IMR-90 (cell line): Measurements from ENCODE around the gene SEC24B.

ENCODE experiments used
- BHLHE40 ChIP-seq: fragments of 150-350 bp; IDR thresholded peaks from 2 replicates; pipeline ENCODE4 v1.6.1; 2016; ENCODE audit warnings: mild to moderate bottlenecking, low read depth, low read length
- CEBPB ChIP-seq: IDR thresholded peaks from 2 replicates; pipeline ENCODE4 v1.6.1; 2012; ENCODE audit warnings: low read depth, low read length, improper control_type of control experiment
- CHD1 ChIP-seq: IDR thresholded peaks from 2 replicates; pipeline ENCODE4 v1.6.1; 2012; ENCODE audit warnings: low read depth, low read length, improper control_type of control experiment
- MAFK ChIP-seq: IDR thresholded peaks from 2 replicates; pipeline ENCODE4 v1.6.1; 2012; ENCODE audit warnings: low read depth, low read length, improper control_type of control experiment
- MAZ ChIP-seq: IDR thresholded peaks from 2 replicates; pipeline ENCODE4 v1.6.1; 2012; ENCODE audit warnings: low read depth, mild to moderate bottlenecking, low read length, improper control_type of control experiment, moderate library complexity, borderline replicate concordance
- NFE2L2 ChIP-seq: fragments of 150-350 bp; IDR thresholded peaks from 2 replicates; pipeline ENCODE4 v1.6.1; 2016; ENCODE audit warnings: low read depth, mild to moderate bottlenecking, low read length
- POLR2A ChIP-seq: IDR thresholded peaks from 2 replicates; pipeline ENCODE4 v1.6.1; 2012; ENCODE audit warnings: mild to moderate bottlenecking, low read depth, low read length
- RAD21 ChIP-seq: IDR thresholded peaks from 2 replicates; pipeline ENCODE4 v1.6.1; 2012; ENCODE audit warnings: low read length, improper control_type of control experiment
- RCOR1 ChIP-seq: IDR thresholded peaks from 2 replicates; pipeline ENCODE4 v1.6.1; 2012; ENCODE audit warnings: mild to moderate bottlenecking, low read length, improper control_type of control experiment; ENCODE audit not compliant: insufficient replicate concordance
- RFX5 ChIP-seq: IDR thresholded peaks from 2 replicates; pipeline ENCODE4 v1.8.0; 2012; ENCODE audit warnings: low read depth, mild to moderate bottlenecking, low read length, moderate library complexity
- SMC3 ChIP-seq: fragments of 150-350 bp; IDR thresholded peaks from 2 replicates; pipeline ENCODE4 v1.6.1; 2016; ENCODE audit warnings: low read depth, mild to moderate bottlenecking, antibody characterized with exemption, low read length, moderate library complexity
- TF ChIP-seq, protein P1 (sequence below): conservative IDR thresholded peaks from 2 replicates; pipeline ENCODE4 v1.5.1; 2012; ENCODE audit warnings: mild to moderate bottlenecking, low read depth, low read length, improper control_type of control experiment
- TF ChIP-seq, protein P2 (sequence below): fragments of 150-350 bp; IDR thresholded peaks from 2 replicates; pipeline ENCODE4 v1.6.1; 2017; ENCODE audit warnings: mild to moderate bottlenecking, antibody characterized with exemption, low read length, low read depth

DNA sequence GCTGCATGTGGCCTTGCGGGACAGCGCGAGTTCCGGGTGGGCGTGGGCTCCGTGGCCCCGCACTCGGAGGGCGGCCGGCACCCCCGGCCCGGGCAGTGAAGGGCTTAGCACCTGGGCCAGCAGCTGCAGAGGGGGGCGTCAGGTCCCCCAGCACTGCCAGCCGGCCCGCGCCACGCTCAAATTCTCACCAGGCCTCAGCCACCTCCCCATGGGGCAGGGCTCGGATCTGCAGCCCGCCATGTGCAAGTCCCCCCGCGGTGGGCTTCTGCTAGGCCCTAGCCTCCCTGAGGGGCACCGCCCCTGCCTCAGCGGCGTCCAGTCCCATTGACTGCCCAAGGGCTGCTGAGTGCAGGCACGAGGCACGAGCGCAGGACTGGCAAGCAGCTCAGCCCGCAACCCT lies 123.8 kb downstream of the SEC24B start:
- TF ChIP-seq, protein P1, sequence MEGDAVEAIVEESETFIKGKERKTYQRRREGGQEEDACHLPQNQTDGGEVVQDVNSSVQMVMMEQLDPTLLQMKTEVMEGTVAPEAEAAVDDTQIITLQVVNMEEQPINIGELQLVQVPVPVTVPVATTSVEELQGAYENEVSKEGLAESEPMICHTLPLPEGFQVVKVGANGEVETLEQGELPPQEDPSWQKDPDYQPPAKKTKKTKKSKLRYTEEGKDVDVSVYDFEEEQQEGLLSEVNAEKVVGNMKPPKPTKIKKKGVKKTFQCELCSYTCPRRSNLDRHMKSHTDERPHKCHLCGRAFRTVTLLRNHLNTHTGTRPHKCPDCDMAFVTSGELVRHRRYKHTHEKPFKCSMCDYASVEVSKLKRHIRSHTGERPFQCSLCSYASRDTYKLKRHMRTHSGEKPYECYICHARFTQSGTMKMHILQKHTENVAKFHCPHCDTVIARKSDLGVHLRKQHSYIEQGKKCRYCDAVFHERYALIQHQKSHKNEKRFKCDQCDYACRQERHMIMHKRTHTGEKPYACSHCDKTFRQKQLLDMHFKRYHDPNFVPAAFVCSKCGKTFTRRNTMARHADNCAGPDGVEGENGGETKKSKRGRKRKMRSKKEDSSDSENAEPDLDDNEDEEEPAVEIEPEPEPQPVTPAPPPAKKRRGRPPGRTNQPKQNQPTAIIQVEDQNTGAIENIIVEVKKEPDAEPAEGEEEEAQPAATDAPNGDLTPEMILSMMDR, result no peak
- TF ChIP-seq CEBPB, result no peak
- TF ChIP-seq POLR2A, result no peak
- TF ChIP-seq RFX5, result no peak
- no peak for TF ChIP-seq SMC3
- TF ChIP-seq MAZ, result no peak
- no peak for TF ChIP-seq RAD21
- no peak for TF ChIP-seq CHD1
- no peak for TF ChIP-seq MAFK
- no peak for TF ChIP-seq BHLHE40
- no peak for TF ChIP-seq NFE2L2
- TF ChIP-seq RCOR1, result no peak
- TF ChIP-seq, protein P2, sequence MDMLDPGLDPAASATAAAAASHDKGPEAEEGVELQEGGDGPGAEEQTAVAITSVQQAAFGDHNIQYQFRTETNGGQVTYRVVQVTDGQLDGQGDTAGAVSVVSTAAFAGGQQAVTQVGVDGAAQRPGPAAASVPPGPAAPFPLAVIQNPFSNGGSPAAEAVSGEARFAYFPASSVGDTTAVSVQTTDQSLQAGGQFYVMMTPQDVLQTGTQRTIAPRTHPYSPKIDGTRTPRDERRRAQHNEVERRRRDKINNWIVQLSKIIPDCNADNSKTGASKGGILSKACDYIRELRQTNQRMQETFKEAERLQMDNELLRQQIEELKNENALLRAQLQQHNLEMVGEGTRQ, result no peak
